Activated CD8-positive, alpha-beta memory T cell treated with anti-CD3 and anti-CD28 coated beads for 4 hours (primary cell): ENCODE results near the gene MRPS31.

Source experiments
- DNase-seq, 2 donors: peaks; one replicate each; pipeline ENCODE4 v3.0.0-alpha.2; 2020; ENCODE audit warnings: low read depth in 2 of 2

Gene MRPS31

GRCh38 chr13:40770934-40771618 lies at the start of gene MRPS31:
Gene MRPS31, minus strand, starts transcription at chr13:40771190. Its CDS starts 54 bp downstream, at chr13:40771136.
- peak; percentile 89 to 92 for DNase-seq

- no peak for DNase-seq
Measured at GRCh38 chr13:40819797-40820315, 48.9 kb upstream of the MRPS31 start.

GRCh38 chr13:40818926-40819325 lies 47.9 kb upstream of the MRPS31 start:
- DNase-seq = no peak

GRCh38 chr13:40814803-40815202 lies 43.8 kb upstream of the MRPS31 start:
- no peak for DNase-seq

GRCh38 chr13:40813667-40814454 lies 42.9 kb upstream of the MRPS31 start:
- DNase-seq = no peak

- DNase-seq = no peak
Measured at GRCh38 chr13:40812724-40813445, 41.9 kb upstream of the MRPS31 start.

GRCh38 chr13:40812102-40812501 lies 41.1 kb upstream of the MRPS31 start:
- no peak for DNase-seq

- DNase-seq = no peak
Measured at GRCh38 chr13:40809471-40809870, 38.5 kb upstream of the MRPS31 start.

GRCh38 chr13:40806241-40806640 lies 35.3 kb upstream of the MRPS31 start:
- DNase-seq = no peak

GRCh38 chr13:40803316-40803715 lies 32.3 kb upstream of the MRPS31 start:
- DNase-seq = no peak

GRCh38 chr13:40801255-40802217 lies 30.5 kb upstream of the MRPS31 start:
- no peak for DNase-seq

- DNase-seq = no peak
Measured at GRCh38 chr13:40800559-40800958, 29.6 kb upstream of the MRPS31 start.

- no peak for DNase-seq
Measured at GRCh38 chr13:40799508-40799907, 28.5 kb upstream of the MRPS31 start.

GRCh38 chr13:40798380-40798779 lies 27.4 kb upstream of the MRPS31 start:
- no peak for DNase-seq

GRCh38 chr13:40796649-40797048 lies 25.7 kb upstream of the MRPS31 start:
- no peak for DNase-seq

GRCh38 chr13:40794414-40795368 lies 23.7 kb upstream of the MRPS31 start:
- no peak for DNase-seq

- no peak for DNase-seq
Measured at GRCh38 chr13:40793339-40793738, 22.3 kb upstream of the MRPS31 start.

- no peak for DNase-seq
Measured at GRCh38 chr13:40792284-40793051, 21.5 kb upstream of the MRPS31 start.

- DNase-seq = no peak
Measured at GRCh38 chr13:40790154-40790616, 19.2 kb upstream of the MRPS31 start.
